Metanephros (tissue), 1 donor: ENCODE data around the gene OR5AL1. TPM values are rescaled to one million over a fixed set of nuclear protein-coding genes. Genes with fewer than 3 reads are reported as not detected.

Source experiments
- total RNA-seq: library from RNA; depleted of rRNA; stranded (reverse); fragments of >200 nt; gene quantifications from one replicate; pipeline ENCODE4 v1.2.3, GENCODE V29; 2014

Gene OR5AL1
- total RNA-seq, result not detected

GRCh38 chr11:56412396-56412795 lies at the start of gene OR5AL1:
OR5AL1 (plus strand) TSS chr11:56412696.

GRCh38 chr11:56375324-56375723 lies 37.2 kb upstream of the OR5AL1 start, which contains the start of gene OR8U1:
OR8U1 (plus strand) TSS chr11:56375624; CDS start chr11:56375624, 0 bp downstream.

Other genes with a start within 250 kb of the OR5AL1 start
- not detected for gene OR5J2, start 236.1 kb upstream of the OR5AL1 start, total RNA-seq
- not detected for gene OR5T2, start 178.4 kb upstream of the OR5AL1 start, total RNA-seq
- gene OR5T3, start 160.4 kb upstream of the OR5AL1 start, total RNA-seq, result not detected
- not detected for gene OR5T1, start 138.5 kb upstream of the OR5AL1 start, total RNA-seq
- not detected for gene OR8H1, start 120.4 kb upstream of the OR5AL1 start, total RNA-seq
- gene OR8K3, start 97.6 kb upstream of the OR5AL1 start, total RNA-seq, result not detected
- gene OR8K1, start 66.7 kb upstream of the OR5AL1 start, total RNA-seq, result not detected
- not detected for gene OR8J1, start 58.4 kb upstream of the OR5AL1 start, total RNA-seq
- gene OR8U1, start 37.1 kb upstream of the OR5AL1 start, total RNA-seq, result not detected
- gene OR5M3, start 60.7 kb downstream of the OR5AL1 start, total RNA-seq, result not detected
- not detected for gene OR5M8, start 78.7 kb downstream of the OR5AL1 start, total RNA-seq
- gene OR5M11, start 130.6 kb downstream of the OR5AL1 start, total RNA-seq, result not detected
- not detected for gene OR5M10, start 165.0 kb downstream of the OR5AL1 start, total RNA-seq
- gene OR5M1, start 202.2 kb downstream of the OR5AL1 start, total RNA-seq, result not detected
- gene OR5AP2, start 229.7 kb downstream of the OR5AL1 start, total RNA-seq, result not detected